GM10266 (cell line): Measurements from ENCODE around the gene GCNT1.

Experiments
- DNase-seq: peaks from one replicate; pipeline ENCODE4 v3.0.0; 2012; ENCODE audit errors: extremely low spot score
- CTCF ChIP-seq: IDR thresholded peaks from 2 replicates; pipeline ENCODE4 v1.5.1; 2012; ENCODE audit warnings: mild to moderate bottlenecking, low read depth; ENCODE audit not compliant: control insufficient read depth, insufficient read depth; ENCODE audit errors: missing control alignments

The GCNT1 gene

GRCh38 chr9:76542360-76542759 is 83.4 kb downstream of the GCNT1 start:
- TF ChIP-seq CTCF, result no peak
- no peak for DNase-seq

- no peak for TF ChIP-seq CTCF
- DNase-seq, result no peak
These were observed 86.2 kb downstream of the GCNT1 start for GRCh38 chr9:76545191-76545590.

DNA sequence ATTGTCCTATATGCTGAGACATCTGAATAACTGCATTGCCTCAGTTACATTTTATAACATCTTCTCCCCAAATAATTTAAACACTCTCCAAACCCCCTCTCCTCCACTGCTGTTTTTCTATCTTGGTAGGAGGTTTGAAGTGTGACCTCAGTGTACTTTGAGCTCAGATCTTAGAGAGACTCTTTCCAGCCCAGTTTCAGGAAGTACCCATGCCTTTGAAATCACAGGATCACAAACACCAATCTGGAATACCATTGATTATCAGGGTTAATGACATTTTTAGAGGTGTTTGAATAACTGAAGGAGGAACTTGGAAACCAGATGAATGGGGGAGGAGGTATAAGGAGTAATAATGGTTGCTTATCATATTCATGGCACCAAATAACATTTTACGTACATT is 93.2 kb downstream of the GCNT1 start:
- TF ChIP-seq CTCF, result no peak
- DNase-seq, result no peak

GRCh38 chr9:76552751-76553455 is 93.9 kb downstream of the GCNT1 start:
- TF ChIP-seq CTCF, result no peak
- no peak for DNase-seq

- no peak for TF ChIP-seq CTCF
- no peak for DNase-seq
These were observed 94.7 kb downstream of the GCNT1 start for GRCh38 chr9:76553680-76554079.
